Activated CD4-positive, CD25-positive, alpha-beta regulatory T cell treated with anti-CD3 and anti-CD28 coated beads, Interleukin-2, amount 50 U/mL, for 24 hours (primary cell): ENCODE measurements around the gene LENG1.

Experiments
- ATAC-seq, 2 donors: fragments of 150-1000 bp; cut with Tn5 transposase; one replicate each; pipeline ENCODE4 v1.10.0; 2021; ENCODE audit warnings: mild to moderate bottlenecking in 1 of 2, moderate library complexity in 1 of 2

Gene LENG1

DNA sequence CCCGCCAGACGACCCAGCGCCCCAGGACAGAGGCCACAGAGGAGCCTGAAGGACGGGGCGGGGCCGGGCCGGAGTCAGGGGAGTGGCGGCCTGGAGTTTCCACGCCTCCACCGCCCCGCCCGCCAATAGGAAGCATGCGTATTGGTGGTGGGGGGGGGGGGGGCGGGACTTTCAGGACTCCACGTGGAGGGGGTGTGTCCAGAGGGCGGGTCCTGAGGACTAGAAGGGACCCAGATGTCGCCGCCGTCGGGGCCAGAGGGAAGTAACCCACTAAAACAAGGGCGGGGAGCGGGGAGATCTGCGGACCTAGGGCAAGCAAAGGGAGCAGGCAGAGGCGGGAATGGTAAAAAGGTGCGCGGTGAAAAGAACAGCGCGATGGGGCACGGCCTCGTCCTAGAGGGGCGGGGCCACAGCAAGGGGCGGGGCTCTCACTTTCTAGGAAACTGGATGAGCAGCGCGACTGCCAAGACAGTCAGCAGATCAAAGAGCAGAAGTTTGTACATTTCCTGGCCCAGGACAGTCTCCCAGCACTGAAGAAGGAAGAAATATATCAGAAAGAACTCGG, 2.8 kb upstream of the LENG1 start:
- peak; percentile 7 to 9 for ATAC-seq

DNA sequence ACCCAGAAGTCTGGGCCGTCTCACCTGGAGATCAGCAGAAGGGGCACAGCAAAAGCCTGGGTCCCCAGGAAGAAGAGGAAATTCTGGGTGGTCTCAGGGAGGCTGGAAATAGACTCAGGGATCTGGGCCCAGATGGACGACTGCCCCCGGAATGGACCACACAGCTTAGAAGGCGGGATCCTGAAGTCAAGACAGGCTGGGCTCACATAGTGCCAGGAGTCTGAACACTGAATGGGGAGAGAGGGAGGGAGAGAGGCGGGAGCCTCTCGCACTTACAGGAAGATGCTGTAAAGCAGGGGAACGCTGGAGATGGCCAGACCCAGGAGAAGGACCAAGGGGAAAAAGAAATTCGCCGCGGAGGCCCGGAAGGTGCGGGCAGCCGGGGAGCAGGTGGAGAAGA, 1.3 kb upstream of the LENG1 start:
- no peak for ATAC-seq

DNA sequence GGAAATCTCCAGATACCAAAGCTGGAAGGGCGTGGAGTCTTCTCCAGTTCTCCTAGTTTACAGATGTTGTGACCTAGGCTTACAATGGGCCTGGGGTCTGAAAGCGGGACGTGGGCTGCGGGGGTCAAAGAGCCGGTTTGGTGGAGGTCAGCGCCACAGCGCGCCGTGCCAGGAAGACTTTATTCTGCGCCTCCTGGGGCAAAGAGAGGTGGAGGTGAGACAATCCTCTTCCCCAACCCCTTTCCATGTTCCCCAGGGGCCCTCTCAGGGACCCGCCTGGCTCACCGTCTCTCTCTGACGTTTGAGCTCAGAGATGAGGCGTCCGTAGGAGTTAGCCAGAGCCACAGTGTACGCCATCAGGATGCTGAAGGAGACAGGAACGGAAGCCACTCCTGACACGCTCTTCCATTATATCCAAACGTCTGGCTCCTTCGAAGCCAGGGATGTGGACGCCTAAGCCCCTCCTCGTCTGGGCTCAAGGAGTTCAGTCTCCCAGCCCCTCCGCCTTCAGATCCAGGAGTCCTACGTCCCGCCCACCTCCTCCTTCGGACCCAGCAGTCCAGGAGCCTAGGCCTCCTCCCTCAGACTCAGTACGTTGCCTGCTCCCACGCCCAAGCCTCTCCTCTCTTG, 776 bp upstream of the LENG1 start:
- no peak for ATAC-seq

DNA sequence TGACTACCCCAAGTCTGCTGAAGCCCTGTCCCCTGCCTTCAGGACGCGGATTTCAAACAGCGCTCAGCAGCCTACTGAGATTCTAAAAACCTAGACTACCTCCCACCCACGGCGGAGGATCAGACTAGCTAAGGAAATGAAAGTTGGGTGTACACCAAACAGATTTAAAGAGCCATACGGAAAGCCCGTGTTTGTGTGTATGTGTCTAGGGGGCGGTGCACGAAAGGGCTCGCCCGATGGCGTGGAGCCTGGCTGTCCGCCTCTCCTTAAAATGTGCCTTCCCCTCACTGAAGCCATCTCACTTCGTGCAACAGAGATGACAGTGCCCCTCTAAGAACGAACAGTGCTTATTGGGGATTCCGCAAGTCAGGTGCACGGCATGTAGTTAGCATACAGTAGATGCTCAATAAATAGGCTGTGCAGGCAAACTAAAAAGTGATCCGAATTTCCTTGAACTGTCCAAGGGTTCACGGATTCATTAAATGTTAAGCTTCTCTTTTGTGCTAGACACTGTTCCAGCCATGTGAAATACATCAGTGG, 639 bp downstream of the LENG1 start:
- no peak for ATAC-seq

DNA sequence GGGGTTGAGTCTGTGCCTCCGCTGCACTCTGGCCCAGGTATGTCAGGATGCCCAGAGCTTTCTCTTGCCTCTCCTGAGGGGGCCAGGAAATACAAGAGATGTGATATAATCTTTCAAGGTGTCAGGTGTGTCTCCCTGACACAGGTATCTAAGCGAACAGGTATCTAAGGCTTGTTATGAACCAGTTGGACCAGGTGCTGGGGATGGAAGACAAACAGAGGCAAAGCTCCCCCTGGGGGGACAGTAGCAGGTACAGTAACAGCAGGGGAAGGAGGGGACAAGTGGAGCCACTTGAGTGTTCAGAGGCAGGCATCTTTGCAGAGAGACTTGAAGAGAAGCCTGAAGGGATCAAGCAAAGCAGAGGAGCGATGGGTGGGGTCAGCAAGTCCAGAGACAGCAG, 2.6 kb downstream of the LENG1 start:
- no peak for ATAC-seq

DNA sequence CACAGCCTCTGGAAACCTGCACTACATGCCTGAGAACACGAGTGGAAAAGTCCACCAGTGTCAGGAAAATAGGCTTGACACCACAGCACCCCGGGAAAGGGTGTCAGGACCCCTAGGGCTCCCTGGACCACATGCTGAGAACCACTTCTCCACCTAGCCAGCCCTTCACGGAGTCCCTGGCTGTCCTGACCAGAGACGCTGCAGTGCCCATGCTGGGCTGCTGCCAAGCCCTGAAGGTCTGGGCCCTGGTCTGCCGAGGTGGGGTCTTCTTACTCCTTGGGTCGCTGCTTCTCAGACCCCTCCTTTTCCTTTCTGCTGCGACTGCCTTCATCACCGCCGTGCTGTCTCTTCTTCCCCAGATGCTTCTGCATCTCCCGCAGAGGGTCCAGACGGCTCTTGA, 3.0 kb downstream of the LENG1 start:
- no peak for ATAC-seq

DNA sequence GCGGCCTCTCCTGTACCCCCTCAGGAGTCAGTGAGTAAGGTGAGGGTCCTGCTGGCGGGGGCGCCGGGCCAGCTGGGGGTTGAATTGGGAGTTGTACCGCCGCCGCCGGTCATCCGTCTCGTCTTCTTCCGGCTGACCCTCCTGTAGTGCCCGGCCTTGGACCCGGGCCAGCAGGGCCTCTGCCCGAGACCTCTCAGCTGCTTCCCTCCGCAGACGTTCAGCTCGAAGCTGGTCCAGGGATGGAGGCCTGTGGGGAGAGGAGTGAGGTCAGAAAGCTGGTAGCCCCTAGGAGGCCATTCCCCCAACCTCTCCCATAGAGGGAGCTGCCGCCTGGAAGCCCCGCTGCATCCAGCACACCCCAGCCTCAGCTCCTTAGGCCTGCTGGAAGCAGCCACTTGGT, 3.8 kb downstream of the LENG1 start:
- ATAC-seq, result no peak

DNA sequence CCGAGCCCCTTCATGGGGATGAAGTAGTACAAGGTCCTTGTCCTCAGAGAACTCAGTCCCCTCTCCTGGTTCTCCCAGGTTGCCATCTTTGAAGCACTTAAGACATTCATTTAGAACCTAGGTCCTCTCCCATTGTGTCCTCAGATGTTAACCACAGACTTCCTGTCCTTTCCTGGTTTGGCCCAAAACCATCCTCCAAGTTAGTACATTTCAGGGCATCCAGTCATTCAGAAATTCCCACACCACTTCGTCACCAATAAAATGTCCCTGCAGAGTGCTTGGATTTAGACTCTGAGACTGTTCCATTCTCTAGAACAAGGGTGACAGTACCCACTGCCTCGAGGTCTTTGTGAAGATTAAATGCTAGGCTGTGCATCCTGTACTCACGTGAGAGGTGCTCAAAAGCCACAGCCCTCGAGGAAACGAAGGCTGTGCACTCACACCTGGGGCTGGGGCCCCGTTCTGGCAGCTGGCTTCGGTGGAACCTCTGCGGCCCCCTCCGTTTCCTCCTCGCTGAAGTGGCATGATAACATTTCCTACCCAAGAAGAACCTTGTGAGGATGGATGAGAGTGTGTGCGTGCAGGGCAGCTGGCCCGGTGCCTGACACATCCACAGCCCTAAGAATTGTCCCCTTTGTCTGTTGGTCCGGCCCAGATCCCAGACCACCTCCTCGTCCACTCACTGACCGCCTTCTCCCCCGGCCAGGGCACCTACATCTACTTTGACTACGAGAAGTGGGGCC, 4.7 kb downstream of the LENG1 start:
- no peak for ATAC-seq

DNA sequence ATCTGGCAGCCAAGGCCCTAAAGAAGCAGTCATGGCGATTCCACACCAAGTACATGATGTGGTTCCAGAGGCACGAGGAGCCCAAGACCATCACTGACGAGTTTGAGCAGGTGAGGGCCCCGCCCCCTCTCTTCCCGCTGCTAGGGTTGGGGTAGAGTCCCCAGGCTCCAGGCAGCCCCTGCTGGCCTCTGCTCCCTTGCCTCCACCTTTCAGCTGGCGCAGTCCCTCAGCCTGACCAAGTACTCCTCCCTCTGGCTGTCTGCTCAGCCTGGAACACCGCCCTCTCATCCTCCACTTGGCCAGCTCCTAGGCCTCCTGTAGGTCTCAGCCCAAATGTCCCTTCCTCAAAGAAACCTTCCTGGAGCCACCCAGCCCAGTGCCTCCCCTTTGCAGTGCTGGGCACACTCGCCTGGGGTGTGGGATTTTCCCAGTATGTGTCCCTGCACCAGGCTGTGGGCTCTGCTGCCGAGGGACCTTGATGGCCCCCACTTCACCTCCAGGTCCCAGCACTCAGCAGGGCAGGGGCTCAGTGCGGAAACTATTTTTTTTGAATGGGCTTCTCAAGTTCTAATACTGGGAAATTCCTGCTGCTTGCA, 5.7 kb downstream of the LENG1 start:
- ATAC-seq, result no peak

DNA sequence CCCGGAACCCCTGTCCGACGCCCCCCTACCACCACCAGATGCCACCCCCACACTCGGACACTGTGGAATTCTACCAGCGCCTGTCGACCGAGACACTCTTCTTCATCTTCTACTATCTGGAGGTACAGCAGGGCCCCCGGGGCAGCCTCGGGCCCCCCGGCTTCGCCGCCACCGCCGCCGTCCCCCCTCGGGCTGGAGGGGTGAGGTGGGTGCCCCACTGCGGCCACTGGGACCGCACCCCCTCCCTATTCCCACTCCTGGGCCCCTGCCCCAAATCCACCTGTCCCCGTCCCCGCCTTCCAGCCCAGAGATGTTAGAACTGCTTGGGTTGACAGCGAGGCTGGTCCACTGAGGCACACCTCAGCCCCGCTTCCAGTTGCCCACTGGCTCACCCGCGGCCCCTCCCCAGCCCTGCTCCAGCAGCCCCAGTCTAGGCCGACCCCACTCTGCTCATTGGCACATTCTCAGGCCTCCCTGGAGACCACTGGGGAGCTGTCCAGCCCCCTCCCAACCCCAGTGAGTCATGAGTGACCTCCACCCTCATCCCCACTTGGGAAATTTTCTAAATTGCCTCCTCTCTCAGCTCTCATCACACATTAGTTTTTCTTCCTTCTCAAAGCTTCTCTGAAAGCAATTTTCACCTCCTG, 6.5 kb downstream of the LENG1 start:
- no peak for ATAC-seq

DNA sequence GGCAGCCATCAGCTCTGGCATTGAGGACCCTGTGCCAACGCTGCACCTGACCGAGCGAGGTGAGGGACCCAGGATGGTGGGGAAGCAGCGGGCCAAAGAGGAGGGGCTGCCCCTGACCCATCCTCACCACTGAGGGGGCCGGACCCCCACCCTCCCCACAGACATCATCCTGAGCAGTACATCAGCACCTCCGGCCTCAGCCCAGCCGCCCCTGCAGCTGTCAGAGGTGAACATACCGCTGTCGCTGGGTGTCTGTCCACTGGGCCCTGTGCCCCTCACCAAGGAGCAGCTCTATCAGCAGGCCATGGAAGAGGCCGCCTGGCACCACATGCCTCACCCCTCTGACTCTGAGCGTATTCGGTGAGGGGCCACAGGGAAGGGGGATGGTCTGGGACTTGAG, 7.3 kb downstream of the LENG1 start:
- ATAC-seq, result no peak

DNA sequence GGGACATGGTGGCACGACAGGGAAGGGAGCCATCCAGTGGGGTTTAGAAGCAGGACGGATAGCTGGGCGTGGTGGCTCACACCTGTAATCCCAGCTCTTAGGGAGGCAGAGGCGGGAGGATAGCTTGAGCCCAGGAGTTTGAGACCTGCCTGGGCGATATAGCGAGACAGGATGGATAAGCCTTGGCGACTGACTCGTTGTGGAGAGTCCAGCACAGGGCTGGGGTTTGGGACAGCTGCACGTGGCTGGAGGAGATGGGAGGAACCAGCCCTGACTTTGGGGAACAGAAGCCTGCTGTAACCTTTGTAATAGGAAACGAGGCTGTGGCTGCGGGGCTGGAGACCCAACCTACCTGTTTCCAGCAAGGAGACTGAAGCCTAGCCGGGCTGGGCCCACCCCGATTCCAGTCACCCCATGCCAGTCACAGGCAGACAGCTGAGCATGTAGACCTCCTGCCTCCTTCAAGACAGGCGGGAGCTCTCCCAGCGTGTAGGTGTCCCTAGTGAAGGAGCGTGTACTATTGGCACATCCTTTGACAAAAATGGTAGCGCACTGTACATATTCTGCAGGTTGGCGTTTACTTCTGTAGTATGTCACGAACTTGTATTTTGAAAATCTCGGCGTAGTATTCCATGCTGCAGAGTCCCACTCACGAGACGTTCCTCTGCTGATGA, 8.0 kb downstream of the LENG1 start:
- ATAC-seq, result no peak

DNA sequence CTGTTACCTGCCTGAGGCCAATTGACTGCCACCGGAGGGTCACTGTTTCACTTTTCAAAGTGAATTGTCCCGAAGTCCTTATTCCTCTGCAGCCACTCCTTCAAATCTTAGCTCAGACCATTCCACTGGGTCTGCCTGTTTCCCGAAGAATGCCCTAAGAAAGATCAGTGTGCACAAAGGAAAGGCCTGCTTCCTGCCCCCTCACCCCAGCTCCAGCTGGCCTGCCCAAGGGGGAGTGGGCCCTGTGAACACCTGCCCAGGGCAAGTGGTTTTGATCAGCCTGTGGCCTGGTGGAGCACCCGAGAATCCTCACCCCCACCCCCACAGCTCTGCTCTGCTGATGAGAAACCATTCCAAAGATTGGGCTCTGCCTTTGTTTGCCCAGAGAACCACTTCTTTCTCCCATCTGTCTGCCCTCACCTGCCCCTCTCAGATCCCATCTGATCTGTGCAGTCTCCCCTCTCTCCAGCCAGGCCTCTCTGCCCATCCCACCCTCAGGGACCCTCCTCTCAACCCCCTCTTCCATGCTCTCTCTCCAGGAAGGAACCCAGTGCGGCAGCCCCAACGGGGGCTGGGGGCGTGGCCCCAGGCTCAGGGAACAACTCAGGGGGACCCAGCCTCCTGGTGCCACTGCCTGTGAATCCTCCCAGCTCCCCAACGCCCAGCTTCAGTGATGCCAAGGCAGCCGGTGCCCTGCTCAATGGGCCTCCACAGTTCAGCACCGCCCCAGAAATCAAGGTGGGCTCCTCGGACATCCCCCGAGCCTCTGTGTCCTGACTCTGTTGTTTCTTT, 10.3 kb downstream of the LENG1 start:
- no peak for ATAC-seq

DNA sequence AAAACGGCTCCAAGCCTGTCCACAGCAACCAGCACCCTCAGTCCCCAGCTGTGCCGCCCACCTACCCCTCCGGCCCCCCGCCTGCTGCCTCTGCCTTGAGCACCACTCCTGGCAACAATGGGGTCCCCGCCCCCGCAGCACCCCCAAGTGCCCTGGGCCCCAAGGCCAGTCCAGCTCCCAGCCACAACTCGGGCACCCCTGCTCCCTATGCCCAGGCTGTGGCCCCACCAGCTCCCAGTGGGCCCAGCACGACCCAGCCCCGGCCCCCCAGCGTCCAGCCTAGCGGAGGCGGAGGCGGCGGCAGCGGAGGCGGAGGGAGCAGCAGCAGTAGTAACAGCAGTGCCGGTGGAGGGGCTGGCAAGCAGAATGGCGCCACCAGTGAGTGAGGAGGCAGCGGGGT, 11.4 kb downstream of the LENG1 start:
- no peak for ATAC-seq

DNA sequence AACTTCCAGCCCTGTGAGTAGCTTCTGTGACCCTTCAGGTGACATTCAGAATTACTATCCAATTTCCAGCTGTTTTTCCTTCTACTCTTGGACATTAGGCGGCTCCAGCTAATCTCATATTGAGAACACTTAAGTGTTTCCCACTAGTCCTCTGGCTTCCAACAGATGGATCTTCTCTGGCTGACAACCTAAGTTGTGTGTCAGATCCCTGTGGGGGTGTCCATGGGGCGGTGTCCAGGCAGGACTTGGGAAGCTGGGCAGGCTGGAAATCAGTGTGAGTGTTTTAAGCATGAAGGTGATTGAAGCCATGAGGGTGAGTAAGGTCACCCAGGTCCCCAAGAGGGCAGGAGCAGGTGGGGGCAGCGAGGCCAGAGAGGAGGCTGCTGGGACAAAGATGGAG, 11.8 kb downstream of the LENG1 start:
- no peak for ATAC-seq

DNA sequence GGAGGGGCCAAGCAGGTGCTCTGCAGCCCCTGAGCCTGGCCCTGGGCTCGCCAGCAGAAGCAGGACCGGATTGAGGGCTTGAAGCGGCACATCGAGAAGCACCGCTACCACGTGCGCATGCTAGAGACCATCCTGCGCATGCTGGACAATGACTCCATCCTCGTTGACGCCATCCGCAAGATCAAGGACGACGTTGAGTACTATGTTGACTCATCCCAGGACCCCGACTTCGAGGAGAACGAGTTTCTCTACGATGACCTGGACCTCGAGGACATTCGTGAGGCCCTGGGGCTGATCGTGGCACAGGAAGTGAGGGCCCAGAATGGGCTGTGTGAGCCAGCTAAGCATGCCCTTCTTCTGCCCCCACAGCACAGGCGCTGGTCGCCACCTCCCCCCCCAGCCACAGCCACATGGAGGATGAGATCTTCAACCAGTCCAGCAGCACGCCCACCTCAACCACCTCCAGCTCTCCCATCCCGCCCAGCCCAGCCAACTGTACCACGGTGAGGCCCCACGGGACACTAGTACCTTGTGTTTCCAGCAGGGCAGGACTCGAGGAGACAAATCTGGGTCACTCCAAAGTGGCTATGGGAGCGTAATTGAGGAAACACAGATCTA, 13.9 kb downstream of the LENG1 start:
- no peak for ATAC-seq

DNA sequence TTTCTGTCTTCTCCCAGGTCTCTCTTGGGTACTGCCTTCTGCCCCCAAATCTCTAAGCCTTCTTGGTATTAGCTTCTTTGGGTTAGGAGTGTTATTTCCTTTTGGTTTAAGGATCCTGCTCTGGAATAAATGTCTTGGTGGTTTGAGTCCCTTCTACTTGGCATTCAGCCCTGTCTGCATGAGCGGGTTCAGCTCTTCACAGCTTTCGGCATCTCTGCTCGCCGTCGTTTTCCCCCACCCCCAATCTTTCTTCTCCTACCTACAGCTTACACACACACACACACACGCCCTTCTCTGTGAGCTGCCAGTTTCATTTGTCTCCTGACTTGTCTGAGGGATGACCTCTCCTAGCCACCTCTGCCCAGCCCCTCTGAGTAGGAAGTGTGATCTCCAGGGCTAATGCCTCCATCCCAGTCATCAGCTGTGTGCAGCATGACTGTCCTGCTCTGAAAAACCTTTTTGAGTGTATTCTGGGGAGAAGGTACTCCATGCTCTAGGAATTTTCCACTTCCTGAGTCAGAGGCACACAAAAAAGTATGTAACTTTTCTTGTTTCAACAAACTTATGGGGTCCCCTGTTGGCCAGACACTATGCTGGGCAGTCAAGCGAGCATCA, 17.2 kb downstream of the LENG1 start:
- ATAC-seq, result no peak

DNA sequence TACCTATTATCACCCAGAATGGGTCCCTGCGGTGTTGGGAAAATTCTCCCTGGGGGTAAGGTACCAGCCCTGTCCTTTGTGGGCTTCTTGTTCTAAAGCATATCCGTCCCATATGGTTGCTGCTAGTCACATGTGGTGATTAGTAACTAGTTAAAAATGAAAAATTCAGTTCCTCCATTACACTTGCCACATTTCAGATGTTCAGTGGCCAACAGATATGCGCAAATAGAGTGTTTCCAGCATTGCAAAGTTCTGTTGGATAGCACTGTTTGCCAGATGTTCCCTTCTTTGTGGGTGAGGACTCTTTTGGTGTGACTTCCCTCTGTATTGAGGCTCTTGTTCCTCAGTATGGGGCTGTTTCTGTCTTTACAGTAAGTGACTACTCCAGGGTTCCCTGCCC, 18.2 kb downstream of the LENG1 start:
- ATAC-seq, result no peak

DNA sequence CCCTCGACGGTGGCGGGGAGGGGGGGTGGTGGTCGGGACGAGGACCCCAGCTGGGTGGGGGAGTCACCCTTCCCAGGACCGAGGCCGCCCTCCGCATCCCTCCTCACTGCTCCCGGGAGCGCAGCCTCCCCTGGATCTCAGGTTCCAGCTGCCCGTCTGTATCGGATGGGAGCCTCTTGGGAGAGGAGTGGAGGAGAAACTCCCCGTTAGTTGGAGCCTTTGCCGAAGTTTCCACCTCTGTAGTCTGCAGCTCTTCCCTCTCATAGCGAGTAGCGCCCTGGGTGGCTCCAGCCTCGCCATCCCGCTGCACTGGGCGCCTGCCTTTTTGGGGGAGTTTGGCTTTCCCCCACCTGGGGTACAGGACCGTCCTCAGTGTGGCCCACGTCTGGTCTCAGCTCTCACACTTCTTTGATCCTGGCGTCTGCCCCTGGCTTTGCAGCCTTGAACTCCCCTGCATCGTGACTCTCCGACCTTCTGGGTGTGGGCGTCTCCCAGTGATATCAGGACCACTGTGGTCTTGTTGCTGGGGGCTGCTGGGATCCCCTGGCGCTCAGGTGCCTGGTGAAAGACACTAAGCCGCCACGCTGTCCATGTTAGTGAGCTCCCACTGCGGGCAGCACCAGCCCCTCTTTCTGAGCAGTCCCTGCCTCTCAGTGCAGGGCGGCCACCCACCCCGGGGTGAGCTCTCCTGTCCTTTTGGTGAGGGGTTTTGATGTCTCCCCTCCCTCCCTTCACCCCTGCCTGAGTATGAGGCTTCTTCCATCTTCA, 20.8 kb downstream of the LENG1 start:
- no peak for ATAC-seq
